OCI-LY7 (cell line): ENCODE data around the gene ZNF792. TPM values are rescaled to one million over a fixed set of nuclear protein-coding genes. Genes with fewer than 3 reads are reported as not detected.

ENCODE experiments used
- BruUV-seq: library from RNA; stranded (reverse); fragments of 400-500 nt; replicated peaks from 2 replicates; lab custom pipeline; 2021; lab: Mats Ljungman, UMichigan
- CTCF ChIA-PET: fragments of 300-600 bp; sonication (Branson Sonifier 250); formaldehyde crosslinking; loops from one replicate; lab custom pipeline; 2022; ENCODE audit warnings: antibody characterized with exemption; ENCODE audit not compliant: unreplicated experiment; lab: Charles Lee
- POLR2A ChIA-PET: fragments of 300-600 bp; sonication (Branson Sonifier 250); formaldehyde crosslinking; loops from one replicate; lab custom pipeline; 2022; ENCODE audit warnings: antibody characterized with exemption; lab: Charles Lee
- DNase-seq: peaks from one replicate; pipeline ENCODE4 v3.0.0-alpha.2; 2015; ENCODE audit warnings: low spot score
- H2AFZ ChIP-seq: fragments of 200-600 bp; sonication (generic), shearing (Covaris generic); 2 replicates; pipeline ENCODE4 v1.6.1; 2014; ENCODE audit warnings: mild to moderate bottlenecking, antibody characterized with exemption, low read length, moderate library complexity
- H3K27ac ChIP-seq: fragments of 200-600 bp; sonication (generic); 2 replicates; pipeline ENCODE4 v1.5.1; 2014; ENCODE audit warnings: mixed run types, low read depth, mild to moderate bottlenecking, moderate library complexity, low read length, inconsistent platforms; ENCODE audit not compliant: poor library complexity, severe bottlenecking
- H3K36me3 ChIP-seq: fragments of 200-600 bp; sonication (generic); 2 replicates; pipeline ENCODE4 v1.6.1; 2014; ENCODE audit warnings: mild to moderate bottlenecking, antibody characterized with exemption, low read length, moderate library complexity, mixed read lengths; ENCODE audit not compliant: insufficient read depth
- H3K4me1 ChIP-seq: fragments of 200-600 bp; sonication (generic); 2 replicates; pipeline ENCODE4 v1.5.1; 2014; ENCODE audit warnings: mild to moderate bottlenecking, low read length; ENCODE audit not compliant: insufficient read depth, poor library complexity, severe bottlenecking
- H3K4me2 ChIP-seq: fragments of 200-600 bp; sonication (generic); 2 replicates; pipeline ENCODE4 v1.6.1; 2014; ENCODE audit warnings: mild to moderate bottlenecking, low read length
- H3K4me3 ChIP-seq: fragments of 200-600 bp; sonication (generic); 2 replicates; pipeline ENCODE4 v1.5.1; 2014; ENCODE audit warnings: mild to moderate bottlenecking, low read depth, low read length; ENCODE audit not compliant: poor library complexity, severe bottlenecking
- H3K79me2 ChIP-seq: fragments of 200-600 bp; sonication (generic); 2 replicates; pipeline ENCODE4 v1.6.1; 2016; ENCODE audit warnings: low read depth, mild to moderate bottlenecking, low read length, moderate library complexity, mixed read lengths; ENCODE audit not compliant: insufficient read depth
- H3K9me2 ChIP-seq: fragments of 200-600 bp; sonication (generic); 2 replicates; pipeline ENCODE4 v1.6.1; 2016; ENCODE audit warnings: mild to moderate bottlenecking, low read length, mixed read lengths; ENCODE audit not compliant: insufficient read depth
- H3K9me3 ChIP-seq: fragments of 200-600 bp; sonication (generic); 2 replicates; pipeline ENCODE4 v1.6.1; 2014; ENCODE audit warnings: mild to moderate bottlenecking, mixed run types, low read length, mixed read lengths
- H4K20me1 ChIP-seq: fragments of 200-600 bp; sonication (generic); 2 replicates; pipeline ENCODE4 v1.6.1; 2014; ENCODE audit warnings: mild to moderate bottlenecking, antibody characterized with exemption, low read length, moderate library complexity, mixed read lengths; ENCODE audit not compliant: insufficient read depth
- EZH2phosphoT487 ChIP-seq: fragments of 200-600 bp; sonication (generic); IDR thresholded peaks from 2 replicates; pipeline ENCODE4 v1.6.1; 2018; ENCODE audit warnings: low read depth, borderline replicate concordance, mild to moderate bottlenecking, mixed run types, antibody characterized with exemption, low read length, moderate library complexity, mixed read lengths
- intact Hi-C: fragments of 100-400 bp; cut with micrococcal nuclease; formaldehyde crosslinking; loops from one replicate; pipeline ENCODE4 v1.10.0; 2022; ENCODE audit not compliant: unreplicated experiment
- total RNA-seq, 2 experiments: library from RNA; depleted of rRNA in 1 of 2; stranded (reverse); fragments of >200 nt in 1 of 2; shearing (Covaris generic) in 1 of 2; gene quantifications; 2 replicates each; pipeline ENCODE4 v1.2.3, GENCODE V29; 2014 to 2022
- TF ChIP-seq, protein P1 (sequence below): fragments of 200-600 bp; sonication (generic); conservative IDR thresholded peaks from 2 replicates; pipeline ENCODE4 v1.5.1; 2014; ENCODE audit warnings: mild to moderate bottlenecking, antibody characterized with exemption, low read length, moderate library complexity, mixed read lengths

The ZNF792 gene
- total RNA-seq, 2 experiments from 2014 or later: 8.0 to 9.5 TPM

DNA sequence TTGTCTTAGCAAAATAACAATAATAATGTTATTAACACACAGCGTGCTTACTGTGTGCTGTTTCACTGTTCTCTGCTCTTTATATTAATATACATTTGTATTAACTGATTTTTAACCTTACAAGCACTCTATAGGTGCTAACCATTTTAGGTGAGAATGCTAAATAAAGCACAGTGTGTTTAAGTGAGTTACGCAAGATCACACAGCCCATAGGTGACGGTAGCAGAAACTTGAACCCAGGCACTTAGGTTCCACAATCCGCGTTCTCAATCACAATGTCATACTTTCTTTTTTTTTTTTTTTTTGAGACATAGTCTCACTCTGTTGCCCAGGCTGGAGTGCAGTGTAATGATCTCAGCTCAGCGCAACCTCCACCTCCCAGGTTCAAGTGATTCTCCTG, 31.5 kb downstream of the ZNF792 start:
- intact Hi-C loops: no loop called here

DNA sequence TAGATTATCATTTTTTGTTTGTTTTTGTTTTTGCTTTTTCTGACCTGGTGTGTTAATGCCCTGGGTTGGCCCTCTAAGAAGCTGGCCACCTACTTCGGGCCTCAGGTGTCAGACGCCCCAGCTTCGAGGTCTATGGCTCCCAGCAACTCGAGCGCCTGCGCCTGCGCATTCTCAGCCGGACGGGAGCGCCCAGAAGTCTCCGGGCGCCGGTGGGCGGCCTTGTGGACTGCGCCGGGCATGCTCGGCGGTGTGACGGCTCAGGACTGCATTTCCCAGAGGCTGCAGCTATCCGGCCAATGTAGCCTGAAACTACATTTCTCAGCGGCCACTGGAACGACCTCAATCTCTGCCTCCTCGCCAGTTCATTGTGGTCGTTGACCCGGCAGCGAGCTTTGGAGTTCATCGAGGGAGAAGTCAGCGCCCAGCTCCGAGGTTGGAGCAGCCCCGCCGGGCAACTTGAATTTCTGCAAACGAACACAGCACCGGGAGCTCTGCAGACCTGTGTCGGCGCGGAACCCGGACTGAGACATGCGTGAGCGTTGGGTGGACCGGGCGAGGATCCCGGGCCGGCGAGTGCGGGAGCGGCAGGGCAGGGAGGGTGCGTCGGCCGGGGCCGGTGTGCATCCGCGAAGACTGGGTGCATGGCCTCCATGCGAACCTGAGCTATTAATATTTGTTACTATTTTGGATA, 37.2 kb downstream of the ZNF792 start, which contains the start of gene ZNF30:
ZNF30 (plus strand) TSS at position 219 of the 691 bp plus-strand sequence. CDS start 3,045 bp downstream, outside the sequence.
- no peak within 1 kb of the TSS for H2AFZ ChIP-seq
- BruUV-seq: no TSS peak
- TF ChIP-seq, protein P1, sequence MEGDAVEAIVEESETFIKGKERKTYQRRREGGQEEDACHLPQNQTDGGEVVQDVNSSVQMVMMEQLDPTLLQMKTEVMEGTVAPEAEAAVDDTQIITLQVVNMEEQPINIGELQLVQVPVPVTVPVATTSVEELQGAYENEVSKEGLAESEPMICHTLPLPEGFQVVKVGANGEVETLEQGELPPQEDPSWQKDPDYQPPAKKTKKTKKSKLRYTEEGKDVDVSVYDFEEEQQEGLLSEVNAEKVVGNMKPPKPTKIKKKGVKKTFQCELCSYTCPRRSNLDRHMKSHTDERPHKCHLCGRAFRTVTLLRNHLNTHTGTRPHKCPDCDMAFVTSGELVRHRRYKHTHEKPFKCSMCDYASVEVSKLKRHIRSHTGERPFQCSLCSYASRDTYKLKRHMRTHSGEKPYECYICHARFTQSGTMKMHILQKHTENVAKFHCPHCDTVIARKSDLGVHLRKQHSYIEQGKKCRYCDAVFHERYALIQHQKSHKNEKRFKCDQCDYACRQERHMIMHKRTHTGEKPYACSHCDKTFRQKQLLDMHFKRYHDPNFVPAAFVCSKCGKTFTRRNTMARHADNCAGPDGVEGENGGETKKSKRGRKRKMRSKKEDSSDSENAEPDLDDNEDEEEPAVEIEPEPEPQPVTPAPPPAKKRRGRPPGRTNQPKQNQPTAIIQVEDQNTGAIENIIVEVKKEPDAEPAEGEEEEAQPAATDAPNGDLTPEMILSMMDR: no peak
- TF ChIP-seq EZH2phosphoT487: no peak

More for the DNA sequence above, 31.5 kb downstream of the ZNF792 start:
- CTCF ChIA-PET: no interaction called here
- POLR2A ChIA-PET: no interaction called here
- Histone ChIP-seq H3K79me2 (no peaks in the 10 kb centered on the region), H3K27ac (no peak overlapping the region), H4K20me1 (no peaks in the 10 kb centered on the region), H3K4me3 (no peak overlapping the region), H2AFZ (no peak overlapping the region), H3K4me1 (no peaks in the 10 kb centered on the region), H3K9me2 (no peaks in the 10 kb centered on the region), H3K4me2 (no peak overlapping the region), H3K36me3 (no peaks in the 10 kb centered on the region), H3K9me3 (no peaks in the 10 kb centered on the region)
- BruUV-seq: no TSS peak
- TF ChIP-seq EZH2phosphoT487: no peak
- TF ChIP-seq, protein P1: no peak
- no peak for DNase-seq

GRCh38 chr19:34926361-34926684, 37.7 kb downstream of the ZNF792 start:
- Histone ChIP-seq H3K9me2 (no peaks in the 10 kb centered on the region), H4K20me1 (no peaks in the 10 kb centered on the region), H3K9me3 (no peaks in the 10 kb centered on the region), H3K4me1 (no peaks in the 10 kb centered on the region), H3K4me2 (no peak overlapping the region), H3K36me3 (no peaks in the 10 kb centered on the region), H3K79me2 (no peaks in the 10 kb centered on the region), H2AFZ (no peak overlapping the region), H3K4me3 (no peak overlapping the region), H3K27ac (no peak overlapping the region)
- POLR2A ChIA-PET: no interaction called here
- DNase-seq: no peak
- TF ChIP-seq EZH2phosphoT487: no peak
- TF ChIP-seq, protein P1: no peak
- CTCF ChIA-PET: no interaction called here
- intact Hi-C loops: no loop called here
- BruUV-seq: no TSS peak

More for the DNA sequence above, 37.2 kb downstream of the ZNF792 start, which contains the start of gene ZNF30:
- Histone ChIP-seq H3K4me3 (no peak within 1 kb of the TSS), H3K36me3 (no peaks in the 10 kb centered on the region), H3K27ac (no peak within 1 kb of the TSS), H3K4me2 (no peak within 1 kb of the TSS), H4K20me1 (no peaks in the 10 kb centered on the region), H3K4me1 (no peaks in the 10 kb centered on the region), H3K9me2 (no peaks in the 10 kb centered on the region), H3K9me3 (no peaks in the 10 kb centered on the region), H3K79me2 (no peaks in the 10 kb centered on the region)
- intact Hi-C loops: no loop called here
- DNase-seq: no peak
- ChIA-PET CTCF (no interaction called here), POLR2A (no interaction called here)
